Stimulated activated CD4-positive, alpha-beta T cell treated with anti-CD3 and anti-CD28 coated beads, TNF-alpha, amount 100 ng/mL, for 4 hours (primary cell): Measurements from ENCODE around the gene LPXN.

ENCODE experiments used
- DNase-seq, 3 experiments: peaks; one replicate each; pipeline ENCODE4 v3.0.0-alpha.2; 2020; ENCODE audit warnings: low read depth in 3 of 3

LPXN gene

GRCh38 chr11:58575377-58576020, at the start of gene LPXN:
TSS of gene LPXN (minus strand) at chr11:58575856. CDS start at chr11:58575772, 84 bp downstream.
- peak in 1 of 3 experiments; percentile 24 for DNase-seq

GRCh38 chr11:58625086-58625485, 49.4 kb upstream of the LPXN start:
- DNase-seq: no peak

- DNase-seq: no peak
These were observed 46.7 kb upstream of the LPXN start, which contains the start of gene CNTF for GRCh38 chr11:58622344-58622743. TSS of gene CNTF (plus strand) at chr11:58622665. CDS start at chr11:58622753, 88 bp downstream.

- no peak for DNase-seq
These were observed 46.1 kb upstream of the LPXN start for GRCh38 chr11:58621586-58622262.

- no peak for DNase-seq
These were observed 42.4 kb upstream of the LPXN start for GRCh38 chr11:58617976-58618557.

GRCh38 chr11:58616594-58616993, 40.9 kb upstream of the LPXN start:
- no peak for DNase-seq

- no peak for DNase-seq
These were observed 39.9 kb upstream of the LPXN start for GRCh38 chr11:58615559-58615958.

GRCh38 chr11:58613228-58613627, 37.6 kb upstream of the LPXN start:
- DNase-seq: no peak

- no peak for DNase-seq
These were observed 34.1 kb upstream of the LPXN start for GRCh38 chr11:58609723-58610122.

- no peak for DNase-seq
These were observed 32.7 kb upstream of the LPXN start for GRCh38 chr11:58608331-58608730.

- DNase-seq: no peak
These were observed 31.5 kb upstream of the LPXN start for GRCh38 chr11:58606930-58607714.

- no peak for DNase-seq
These were observed 24.9 kb upstream of the LPXN start for GRCh38 chr11:58600510-58600909.

GRCh38 chr11:58597486-58598144, 22.0 kb upstream of the LPXN start:
- no peak for DNase-seq

GRCh38 chr11:58596621-58597020, 21.0 kb upstream of the LPXN start:
- DNase-seq: no peak

GRCh38 chr11:58594826-58595225, 19.2 kb upstream of the LPXN start:
- DNase-seq: no peak

- peak in 1 of 3 experiments; percentile 42 for DNase-seq
These were observed 17.3 kb upstream of the LPXN start for GRCh38 chr11:58592760-58593472.

GRCh38 chr11:58591659-58592058, 16.0 kb upstream of the LPXN start:
- no peak for DNase-seq

- DNase-seq: no peak
These were observed 11.3 kb upstream of the LPXN start for GRCh38 chr11:58586998-58587397.

- DNase-seq: no peak
These were observed 6.8 kb upstream of the LPXN start for GRCh38 chr11:58582437-58582836.

GRCh38 chr11:58580311-58580710, 4.7 kb upstream of the LPXN start:
- no peak for DNase-seq
